Right lobe of liver (tissue), 4 donors: ENCODE measurements around the gene RUBCN.

ENCODE experiments used
- CTCF ChIP-seq, 4 donors: fragments of 200-600 bp in 3 of 4; fragments of 450-650 bp in 1 of 4; IDR thresholded peaks; one replicate each; pipeline versions ENCODE4 v1.5.1 to v1.8.0; 2016 to 2022; ENCODE audit warnings: antibody characterized with exemption in 4 of 4, mild to moderate bottlenecking in 2 of 4
- POLR2A ChIP-seq: fragments of 450-650 bp; IDR thresholded peaks from one replicate; pipeline ENCODE4 v1.6.1; 2017; ENCODE audit warnings: antibody characterized with exemption, mild to moderate bottlenecking
- donor health status: DM: no; HTN: no; CAD: no.
- donor health status: DM: no; HTN: no; CAD: no.
- donor health status: DM: no; HTN: yes; CAD: no.

DNA sequence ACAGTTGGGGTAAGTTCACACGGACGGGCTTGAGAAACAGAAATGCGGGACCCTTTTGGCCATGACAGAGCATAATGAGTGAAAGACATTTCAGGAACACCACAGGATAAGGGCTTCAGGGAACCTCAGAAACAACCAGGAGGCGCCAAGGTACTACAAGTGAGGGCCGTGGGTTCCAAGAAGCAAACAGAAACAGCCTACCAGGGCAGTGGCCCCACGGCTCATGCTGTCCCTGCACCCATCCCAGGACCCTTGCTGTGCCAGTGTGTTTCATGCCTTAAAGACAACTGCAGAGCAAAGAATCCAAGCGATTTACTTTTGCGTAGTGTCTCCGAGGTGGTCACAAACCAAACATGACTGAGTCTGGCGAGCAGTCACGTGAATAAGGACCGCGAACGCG, 54.0 kb downstream of the RUBCN start:
- no peak for TF ChIP-seq POLR2A
- TF ChIP-seq CTCF (IDR thresholded peaks at IDR 0.05) = no peak
